ENCODE measurements around the gene ACP7. TPM values are rescaled to one million over a fixed set of nuclear protein-coding genes. Genes with fewer than 3 reads are reported as not detected.
"Not testable (repeated sequence)": the region's sequence is repeated elsewhere in the genome, so short reads cannot be mapped to it uniquely, and the experiment has no call there.

Gene ACP7
- total RNA-seq, 1 experiment from 2014 or later, result 5.4 TPM

GRCh38 chr19:39085392-39085791 lies 1.2 kb downstream of the ACP7 start:
- Histone ChIP-seq H3K36me3 (ENCODE audit: low read depth) (no peaks in the 10 kb centered on the region), H3K9me2 (ENCODE audit: insufficient read depth) (no peaks in the 10 kb centered on the region), H3F3A (ENCODE audit: insufficient read depth, low read depth) (peaks cover 13% of the 10 kb centered on the region; the same call in 1 of the 2 replicates), H3K27ac (no peak overlapping the region), H3K9me3 (ENCODE audit: insufficient read depth, low read depth) (no peaks in the 10 kb centered on the region), H3K27me3 (ENCODE audit: insufficient read depth, low read depth) (no peaks in the 10 kb centered on the region), H4K20me1 (ENCODE audit: insufficient read depth) (no peaks in the 10 kb centered on the region), H2AFZ (no peak overlapping the region), H3K4me3 (no peak overlapping the region), H3K4me1 (replicated peaks; ENCODE audit: insufficient read depth) (peaks cover 21% of the 10 kb centered on the region), H3K79me2 (ENCODE audit: low read depth) (peaks cover 19% of the 10 kb centered on the region), H3K4me2 (peak overlapping the region; percentile 82)
- no TSS peak for BruUV-seq (replicated peaks)
- DNase-seq, result no peak
- ChIA-PET CTCF (interaction anchor here (1.0 kb wide), 1 partner anchor 11 kb away, joined by 3 read pairs; no protein-coding TSS in a partner anchor), POLR2A (ENCODE audit: unreplicated experiment) (no interaction called here)
- TF ChIP-seq, protein P1, sequence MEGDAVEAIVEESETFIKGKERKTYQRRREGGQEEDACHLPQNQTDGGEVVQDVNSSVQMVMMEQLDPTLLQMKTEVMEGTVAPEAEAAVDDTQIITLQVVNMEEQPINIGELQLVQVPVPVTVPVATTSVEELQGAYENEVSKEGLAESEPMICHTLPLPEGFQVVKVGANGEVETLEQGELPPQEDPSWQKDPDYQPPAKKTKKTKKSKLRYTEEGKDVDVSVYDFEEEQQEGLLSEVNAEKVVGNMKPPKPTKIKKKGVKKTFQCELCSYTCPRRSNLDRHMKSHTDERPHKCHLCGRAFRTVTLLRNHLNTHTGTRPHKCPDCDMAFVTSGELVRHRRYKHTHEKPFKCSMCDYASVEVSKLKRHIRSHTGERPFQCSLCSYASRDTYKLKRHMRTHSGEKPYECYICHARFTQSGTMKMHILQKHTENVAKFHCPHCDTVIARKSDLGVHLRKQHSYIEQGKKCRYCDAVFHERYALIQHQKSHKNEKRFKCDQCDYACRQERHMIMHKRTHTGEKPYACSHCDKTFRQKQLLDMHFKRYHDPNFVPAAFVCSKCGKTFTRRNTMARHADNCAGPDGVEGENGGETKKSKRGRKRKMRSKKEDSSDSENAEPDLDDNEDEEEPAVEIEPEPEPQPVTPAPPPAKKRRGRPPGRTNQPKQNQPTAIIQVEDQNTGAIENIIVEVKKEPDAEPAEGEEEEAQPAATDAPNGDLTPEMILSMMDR (conservative IDR thresholded peaks at IDR 0.05), result no peak
- TF ChIP-seq EZH2 (IDR thresholded peaks at IDR 0.05; ENCODE audit: low read depth), result no peak
- intact Hi-C loops (cut with micrococcal nuclease; ENCODE audit: unreplicated experiment), result no loop called here

GRCh38 chr19:39086386-39086785 lies 2.2 kb downstream of the ACP7 start:
- ChIA-PET CTCF (interaction anchor here (0.6 to 0.7 kb wide), 2 partner anchors 50 to 100 kb away, joined by 4 to 9 read pairs; no protein-coding TSS in a partner anchor), POLR2A (ENCODE audit: unreplicated experiment) (no interaction called here)
- TF ChIP-seq EZH2 (IDR thresholded peaks at IDR 0.05; ENCODE audit: low read depth), result no peak
- TF ChIP-seq, protein P1 (conservative IDR thresholded peaks at IDR 0.05), result no peak
- Histone ChIP-seq H2AFZ (no peak overlapping the region), H3K4me3 (no peak overlapping the region), H3K27me3 (ENCODE audit: insufficient read depth, low read depth) (no peaks in the 10 kb centered on the region), H3K9me3 (ENCODE audit: insufficient read depth, low read depth) (no peaks in the 10 kb centered on the region), H3K4me1 (replicated peaks; ENCODE audit: insufficient read depth) (peaks cover 21% of the 10 kb centered on the region), H3K9me2 (ENCODE audit: insufficient read depth) (no peaks in the 10 kb centered on the region), H4K20me1 (ENCODE audit: insufficient read depth) (no peaks in the 10 kb centered on the region), H3K79me2 (ENCODE audit: low read depth) (peaks cover 13% of the 10 kb centered on the region), H3F3A (ENCODE audit: insufficient read depth, low read depth) (peaks cover 9% of the 10 kb centered on the region; the same call in 1 of the 2 replicates), H3K36me3 (ENCODE audit: low read depth) (no peaks in the 10 kb centered on the region), H3K4me2 (no peak overlapping the region), H3K27ac (no peak overlapping the region)
- DNase-seq, result no peak
- intact Hi-C loops (cut with micrococcal nuclease; ENCODE audit: unreplicated experiment), result no loop called here
- no TSS peak for BruUV-seq (replicated peaks)

- Histone ChIP-seq H3K27ac (no peak overlapping the region), H2AFZ (no peak overlapping the region), H3F3A (ENCODE audit: insufficient read depth, low read depth) (peaks cover 5% of the 10 kb centered on the region; the same call in 1 of the 2 replicates), H3K4me2 (no peak overlapping the region), H3K9me2 (ENCODE audit: insufficient read depth) (no peaks in the 10 kb centered on the region), H3K27me3 (ENCODE audit: insufficient read depth, low read depth) (no peaks in the 10 kb centered on the region), H3K36me3 (ENCODE audit: low read depth) (no peaks in the 10 kb centered on the region), H3K4me1 (replicated peaks; ENCODE audit: insufficient read depth) (peaks cover 9% of the 10 kb centered on the region), H3K4me3 (no peak overlapping the region), H3K79me2 (ENCODE audit: low read depth) (no peaks in the 10 kb centered on the region; the same call in 1 of the 2 replicates), H3K9me3 (ENCODE audit: insufficient read depth, low read depth) (no peaks in the 10 kb centered on the region), H4K20me1 (ENCODE audit: insufficient read depth) (no peaks in the 10 kb centered on the region)
- intact Hi-C loops (cut with micrococcal nuclease; ENCODE audit: unreplicated experiment), result no loop called here
- BruUV-seq (replicated peaks), result no TSS peak
- DNase-seq, result no peak
- POLR2A ChIA-PET (ENCODE audit: unreplicated experiment), result interaction anchor here (0.7 kb wide), 1 partner anchor 106 kb away, joined by 6 read pairs; no protein-coding TSS in a partner anchor
- TF ChIP-seq EZH2 (IDR thresholded peaks at IDR 0.05; ENCODE audit: low read depth), result no peak
- TF ChIP-seq, protein P1 (conservative IDR thresholded peaks at IDR 0.05), result no peak
- CTCF ChIA-PET, result interaction anchor here (0.6 kb wide), 1 partner anchor 464 kb away, joined by 8 read pairs; no protein-coding TSS in a partner anchor
These were observed 3.9 kb downstream of the ACP7 start for GRCh38 chr19:39087907-39088686.

- intact Hi-C loops (cut with micrococcal nuclease; ENCODE audit: unreplicated experiment); H3K9me2 ChIP-seq (ENCODE audit: insufficient read depth); BruUV-seq (replicated peaks); H3K9me3 ChIP-seq (ENCODE audit: insufficient read depth, low read depth); CTCF ChIA-PET; H3K4me2 ChIP-seq; H3K4me3 ChIP-seq; H4K20me1 ChIP-seq (ENCODE audit: insufficient read depth); POLR2A ChIA-PET (ENCODE audit: unreplicated experiment); H3K27me3 ChIP-seq (ENCODE audit: insufficient read depth, low read depth); DNase-seq; H2AFZ ChIP-seq; H3K4me1 ChIP-seq (replicated peaks; ENCODE audit: insufficient read depth); H3K36me3 ChIP-seq (ENCODE audit: low read depth); H3K79me2 ChIP-seq (ENCODE audit: low read depth); H3F3A ChIP-seq (ENCODE audit: insufficient read depth, low read depth); H3K27ac ChIP-seq: not testable (repeated sequence)
These were observed 5.8 kb downstream of the ACP7 start for GRCh38 chr19:39090016-39090415.

All from PC-9 (cell line).